HG03066 (cell line): ENCODE measurements around the gene DCDC2B.
"Not testable (repeated sequence)": the region's sequence is repeated elsewhere in the genome, so short reads cannot be mapped to it uniquely, and the experiment has no call there.

Experiments
- ATAC-seq: cut with Tn5 transposase; IDR thresholded peaks from one replicate; pipeline ENCODE4 v1.9.1; 2021; ENCODE audit warnings: low read depth; ENCODE audit not compliant: unreplicated experiment

The DCDC2B gene

GRCh38 chr1:32208891-32209328 lies at the start of gene DCDC2B:
DCDC2B (plus strand) TSS chr1:32209089; CDS start chr1:32209094, 5 bp downstream.
- ATAC-seq = no peak

GRCh38 chr1:32159189-32159588 lies 49.7 kb upstream of the DCDC2B start:
- ATAC-seq = no peak

- no peak for ATAC-seq
Measured at GRCh38 chr1:32163405-32163804, 45.5 kb upstream of the DCDC2B start.

GRCh38 chr1:32165633-32166032 lies 43.3 kb upstream of the DCDC2B start:
- ATAC-seq = not testable (repeated sequence)

GRCh38 chr1:32170991-32171390 lies 37.9 kb upstream of the DCDC2B start:
- no peak for ATAC-seq

- ATAC-seq = no peak
Measured at GRCh38 chr1:32172621-32173245, 36.2 kb upstream of the DCDC2B start.

- no peak for ATAC-seq
Measured at GRCh38 chr1:32178380-32179192, 30.3 kb upstream of the DCDC2B start.

- ATAC-seq = no peak
Measured at GRCh38 chr1:32179193-32179442, 29.8 kb upstream of the DCDC2B start.

- peak; percentile 86 for ATAC-seq
Measured at GRCh38 chr1:32179443-32180185, 29.3 kb upstream of the DCDC2B start, which contains the start of gene TXLNA. TXLNA (plus strand) TSS chr1:32179675; CDS start chr1:32180346, 671 bp downstream.

- no peak for ATAC-seq
Measured at GRCh38 chr1:32180186-32181060, 28.5 kb upstream of the DCDC2B start.

- ATAC-seq = no peak
Measured at GRCh38 chr1:32181065-32181464, 27.8 kb upstream of the DCDC2B start.

GRCh38 chr1:32181563-32181962 lies 27.3 kb upstream of the DCDC2B start:
- ATAC-seq = no peak

GRCh38 chr1:32182060-32182459 lies 26.8 kb upstream of the DCDC2B start:
- ATAC-seq = no peak

- ATAC-seq = no peak
Measured at GRCh38 chr1:32184650-32185049, 24.2 kb upstream of the DCDC2B start.

- ATAC-seq = no peak
Measured at GRCh38 chr1:32186077-32186476, 22.8 kb upstream of the DCDC2B start.

- no peak for ATAC-seq
Measured at GRCh38 chr1:32186491-32186890, 22.4 kb upstream of the DCDC2B start.

- ATAC-seq = no peak
Measured at GRCh38 chr1:32187850-32188249, 21.0 kb upstream of the DCDC2B start.

- no peak for ATAC-seq
Measured at GRCh38 chr1:32192220-32192948, 16.5 kb upstream of the DCDC2B start.

- no peak for ATAC-seq
Measured at GRCh38 chr1:32194984-32195383, 13.9 kb upstream of the DCDC2B start.

- no peak for ATAC-seq
Measured at GRCh38 chr1:32195531-32195930, 13.4 kb upstream of the DCDC2B start.
